ENCODE measurements around the gene PKD1. TPM values are rescaled to one million over a fixed set of nuclear protein-coding genes. Genes with fewer than 3 reads are reported as not detected.

Gene PKD1
- polyA plus RNA-seq, 1 donor from 2014 or later, result 176 TPM

- Histone ChIP-seq H3K27ac (ENCODE audit: low read length) (no peak overlapping the region), H2AFZ (ENCODE audit: low read depth, low read length) (no peak overlapping the region), H3K9ac (ENCODE audit: low read length) (peak overlapping the region; percentile 12), H3K79me2 (replicated peaks; ENCODE audit: insufficient read depth, low read length) (peaks cover 19% of the 10 kb centered on the region), H3F3A (ENCODE audit: insufficient read depth, low read length, poor library complexity, severe bottlenecking) (no peaks in the 10 kb centered on the region), H3K36me3 (ENCODE audit: insufficient read depth, low read length) (no peaks in the 10 kb centered on the region), H3K9me3 (ENCODE audit: low read length) (no peaks in the 10 kb centered on the region), H3K9me2 (ENCODE audit: insufficient read depth, low read length) (no peaks in the 10 kb centered on the region), H3K4me3 (ENCODE audit: low read length) (no peak overlapping the region), H4K20me1 (ENCODE audit: insufficient read depth) (peaks cover 11% of the 10 kb centered on the region), H3K27me3 (ENCODE audit: insufficient read depth, low read depth, low read length) (peaks cover 16% of the 10 kb centered on the region), H3K4me2 (ENCODE audit: low read length) (no peak overlapping the region)
- TF ChIP-seq TAF1 (IDR thresholded peaks at IDR 0.05; ENCODE audit: low read depth), result no peak
- TF ChIP-seq MXI1 (conservative IDR thresholded peaks at IDR 0.05; ENCODE audit: poor library complexity, severe bottlenecking), result no peak
- TF ChIP-seq EP300 (conservative IDR thresholded peaks at IDR 0.05; ENCODE audit: poor library complexity, severe bottlenecking), result no peak
- TF ChIP-seq, protein P1, sequence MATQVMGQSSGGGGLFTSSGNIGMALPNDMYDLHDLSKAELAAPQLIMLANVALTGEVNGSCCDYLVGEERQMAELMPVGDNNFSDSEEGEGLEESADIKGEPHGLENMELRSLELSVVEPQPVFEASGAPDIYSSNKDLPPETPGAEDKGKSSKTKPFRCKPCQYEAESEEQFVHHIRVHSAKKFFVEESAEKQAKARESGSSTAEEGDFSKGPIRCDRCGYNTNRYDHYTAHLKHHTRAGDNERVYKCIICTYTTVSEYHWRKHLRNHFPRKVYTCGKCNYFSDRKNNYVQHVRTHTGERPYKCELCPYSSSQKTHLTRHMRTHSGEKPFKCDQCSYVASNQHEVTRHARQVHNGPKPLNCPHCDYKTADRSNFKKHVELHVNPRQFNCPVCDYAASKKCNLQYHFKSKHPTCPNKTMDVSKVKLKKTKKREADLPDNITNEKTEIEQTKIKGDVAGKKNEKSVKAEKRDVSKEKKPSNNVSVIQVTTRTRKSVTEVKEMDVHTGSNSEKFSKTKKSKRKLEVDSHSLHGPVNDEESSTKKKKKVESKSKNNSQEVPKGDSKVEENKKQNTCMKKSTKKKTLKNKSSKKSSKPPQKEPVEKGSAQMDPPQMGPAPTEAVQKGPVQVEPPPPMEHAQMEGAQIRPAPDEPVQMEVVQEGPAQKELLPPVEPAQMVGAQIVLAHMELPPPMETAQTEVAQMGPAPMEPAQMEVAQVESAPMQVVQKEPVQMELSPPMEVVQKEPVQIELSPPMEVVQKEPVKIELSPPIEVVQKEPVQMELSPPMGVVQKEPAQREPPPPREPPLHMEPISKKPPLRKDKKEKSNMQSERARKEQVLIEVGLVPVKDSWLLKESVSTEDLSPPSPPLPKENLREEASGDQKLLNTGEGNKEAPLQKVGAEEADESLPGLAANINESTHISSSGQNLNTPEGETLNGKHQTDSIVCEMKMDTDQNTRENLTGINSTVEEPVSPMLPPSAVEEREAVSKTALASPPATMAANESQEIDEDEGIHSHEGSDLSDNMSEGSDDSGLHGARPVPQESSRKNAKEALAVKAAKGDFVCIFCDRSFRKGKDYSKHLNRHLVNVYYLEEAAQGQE (IDR thresholded peaks at IDR 0.05; ENCODE audit: borderline replicate concordance), result no peak
- TF ChIP-seq RAD21 (conservative IDR thresholded peaks at IDR 0.05), result no peak
- TF ChIP-seq EZH2 (IDR thresholded peaks at IDR 0.05; ENCODE audit: borderline replicate concordance, insufficient read depth, low read length, poor library complexity, severe bottlenecking), result no peak
- no peak for TF ChIP-seq CTCF (IDR thresholded peaks at IDR 0.05; ENCODE audit: poor library complexity, severe bottlenecking)
- no peak for TF ChIP-seq SMC3 (conservative IDR thresholded peaks at IDR 0.05; ENCODE audit: poor library complexity)
- no peak for TF ChIP-seq POLR2AphosphoS5 (IDR thresholded peaks at IDR 0.05)
These were observed 14.1 kb upstream of the PKD1 start for GRCh38 chr16:2149630-2150417.

GRCh38 chr16:2148714-2149629 lies 13.3 kb upstream of the PKD1 start:
- Histone ChIP-seq H3K4me3 (ENCODE audit: low read length) (peak overlapping the region; percentile 57), H4K20me1 (ENCODE audit: insufficient read depth) (peaks cover 11% of the 10 kb centered on the region), H3K9me3 (ENCODE audit: low read length) (no peaks in the 10 kb centered on the region), H3K9ac (ENCODE audit: low read length) (peak overlapping the region; percentile 38), H3K27me3 (ENCODE audit: insufficient read depth, low read depth, low read length) (peaks cover 16% of the 10 kb centered on the region), H3K4me2 (ENCODE audit: low read length) (no peak overlapping the region), H3K79me2 (replicated peaks; ENCODE audit: insufficient read depth, low read length) (peaks cover 11% of the 10 kb centered on the region), H3F3A (ENCODE audit: insufficient read depth, low read length, poor library complexity, severe bottlenecking) (no peaks in the 10 kb centered on the region), H2AFZ (ENCODE audit: low read depth, low read length) (no peak overlapping the region), H3K27ac (ENCODE audit: low read length) (no peak overlapping the region), H3K36me3 (ENCODE audit: insufficient read depth, low read length) (no peaks in the 10 kb centered on the region), H3K9me2 (ENCODE audit: insufficient read depth, low read length) (no peaks in the 10 kb centered on the region)
- no peak for TF ChIP-seq MXI1 (conservative IDR thresholded peaks at IDR 0.05; ENCODE audit: poor library complexity, severe bottlenecking)
- TF ChIP-seq CTCF (IDR thresholded peaks at IDR 0.05; ENCODE audit: poor library complexity, severe bottlenecking), result no peak
- no peak for TF ChIP-seq EP300 (conservative IDR thresholded peaks at IDR 0.05; ENCODE audit: poor library complexity, severe bottlenecking)
- no peak for TF ChIP-seq RAD21 (conservative IDR thresholded peaks at IDR 0.05)

All from neural cell (in vitro differentiated cells).